OCI-LY7 (cell line): ENCODE data around the gene DAPK2. TPM values are rescaled to one million over a fixed set of nuclear protein-coding genes. Genes with fewer than 3 reads are reported as not detected.

ENCODE experiments used
- BruUV-seq: library from RNA; stranded (reverse); fragments of 400-500 nt; replicated peaks from 2 replicates; lab custom pipeline; 2021; lab: Mats Ljungman, UMichigan
- CTCF ChIA-PET: fragments of 300-600 bp; sonication (Branson Sonifier 250); formaldehyde crosslinking; loops from one replicate; lab custom pipeline; 2022; ENCODE audit warnings: antibody characterized with exemption; ENCODE audit not compliant: unreplicated experiment; lab: Charles Lee
- POLR2A ChIA-PET: fragments of 300-600 bp; sonication (Branson Sonifier 250); formaldehyde crosslinking; loops from one replicate; lab custom pipeline; 2022; ENCODE audit warnings: antibody characterized with exemption; lab: Charles Lee
- DNase-seq: peaks from one replicate; pipeline ENCODE4 v3.0.0-alpha.2; 2015; ENCODE audit warnings: low spot score
- H2AFZ ChIP-seq: fragments of 200-600 bp; sonication (generic), shearing (Covaris generic); 2 replicates; pipeline ENCODE4 v1.6.1; 2014; ENCODE audit warnings: mild to moderate bottlenecking, antibody characterized with exemption, low read length, moderate library complexity
- H3K27ac ChIP-seq: fragments of 200-600 bp; sonication (generic); 2 replicates; pipeline ENCODE4 v1.5.1; 2014; ENCODE audit warnings: mixed run types, low read depth, mild to moderate bottlenecking, moderate library complexity, low read length, inconsistent platforms; ENCODE audit not compliant: poor library complexity, severe bottlenecking
- H3K36me3 ChIP-seq: fragments of 200-600 bp; sonication (generic); 2 replicates; pipeline ENCODE4 v1.6.1; 2014; ENCODE audit warnings: mild to moderate bottlenecking, antibody characterized with exemption, low read length, moderate library complexity, mixed read lengths; ENCODE audit not compliant: insufficient read depth
- H3K4me1 ChIP-seq: fragments of 200-600 bp; sonication (generic); 2 replicates; pipeline ENCODE4 v1.5.1; 2014; ENCODE audit warnings: mild to moderate bottlenecking, low read length; ENCODE audit not compliant: insufficient read depth, poor library complexity, severe bottlenecking
- H3K4me2 ChIP-seq: fragments of 200-600 bp; sonication (generic); 2 replicates; pipeline ENCODE4 v1.6.1; 2014; ENCODE audit warnings: mild to moderate bottlenecking, low read length
- H3K4me3 ChIP-seq: fragments of 200-600 bp; sonication (generic); 2 replicates; pipeline ENCODE4 v1.5.1; 2014; ENCODE audit warnings: mild to moderate bottlenecking, low read depth, low read length; ENCODE audit not compliant: poor library complexity, severe bottlenecking
- H3K79me2 ChIP-seq: fragments of 200-600 bp; sonication (generic); 2 replicates; pipeline ENCODE4 v1.6.1; 2016; ENCODE audit warnings: low read depth, mild to moderate bottlenecking, low read length, moderate library complexity, mixed read lengths; ENCODE audit not compliant: insufficient read depth
- H3K9me2 ChIP-seq: fragments of 200-600 bp; sonication (generic); 2 replicates; pipeline ENCODE4 v1.6.1; 2016; ENCODE audit warnings: mild to moderate bottlenecking, low read length, mixed read lengths; ENCODE audit not compliant: insufficient read depth
- H3K9me3 ChIP-seq: fragments of 200-600 bp; sonication (generic); 2 replicates; pipeline ENCODE4 v1.6.1; 2014; ENCODE audit warnings: mild to moderate bottlenecking, mixed run types, low read length, mixed read lengths
- H4K20me1 ChIP-seq: fragments of 200-600 bp; sonication (generic); 2 replicates; pipeline ENCODE4 v1.6.1; 2014; ENCODE audit warnings: mild to moderate bottlenecking, antibody characterized with exemption, low read length, moderate library complexity, mixed read lengths; ENCODE audit not compliant: insufficient read depth
- EZH2phosphoT487 ChIP-seq: fragments of 200-600 bp; sonication (generic); IDR thresholded peaks from 2 replicates; pipeline ENCODE4 v1.6.1; 2018; ENCODE audit warnings: low read depth, borderline replicate concordance, mild to moderate bottlenecking, mixed run types, antibody characterized with exemption, low read length, moderate library complexity, mixed read lengths
- intact Hi-C: fragments of 100-400 bp; cut with micrococcal nuclease; formaldehyde crosslinking; loops from one replicate; pipeline ENCODE4 v1.10.0; 2022; ENCODE audit not compliant: unreplicated experiment
- total RNA-seq, 2 experiments: library from RNA; depleted of rRNA in 1 of 2; stranded (reverse); fragments of >200 nt in 1 of 2; shearing (Covaris generic) in 1 of 2; gene quantifications; 2 replicates each; pipeline ENCODE4 v1.2.3, GENCODE V29; 2014 to 2022
- TF ChIP-seq, protein P1 (sequence below): fragments of 200-600 bp; sonication (generic); conservative IDR thresholded peaks from 2 replicates; pipeline ENCODE4 v1.5.1; 2014; ENCODE audit warnings: mild to moderate bottlenecking, antibody characterized with exemption, low read length, moderate library complexity, mixed read lengths

DAPK2 gene
- total RNA-seq, 2 experiments from 2014 or later, result 0.36 to 1.2 TPM

GRCh38 chr15:63981596-63982320 lies 64.5 kb downstream of the DAPK2 start:
- no peak for TF ChIP-seq EZH2phosphoT487
- TF ChIP-seq, protein P1, sequence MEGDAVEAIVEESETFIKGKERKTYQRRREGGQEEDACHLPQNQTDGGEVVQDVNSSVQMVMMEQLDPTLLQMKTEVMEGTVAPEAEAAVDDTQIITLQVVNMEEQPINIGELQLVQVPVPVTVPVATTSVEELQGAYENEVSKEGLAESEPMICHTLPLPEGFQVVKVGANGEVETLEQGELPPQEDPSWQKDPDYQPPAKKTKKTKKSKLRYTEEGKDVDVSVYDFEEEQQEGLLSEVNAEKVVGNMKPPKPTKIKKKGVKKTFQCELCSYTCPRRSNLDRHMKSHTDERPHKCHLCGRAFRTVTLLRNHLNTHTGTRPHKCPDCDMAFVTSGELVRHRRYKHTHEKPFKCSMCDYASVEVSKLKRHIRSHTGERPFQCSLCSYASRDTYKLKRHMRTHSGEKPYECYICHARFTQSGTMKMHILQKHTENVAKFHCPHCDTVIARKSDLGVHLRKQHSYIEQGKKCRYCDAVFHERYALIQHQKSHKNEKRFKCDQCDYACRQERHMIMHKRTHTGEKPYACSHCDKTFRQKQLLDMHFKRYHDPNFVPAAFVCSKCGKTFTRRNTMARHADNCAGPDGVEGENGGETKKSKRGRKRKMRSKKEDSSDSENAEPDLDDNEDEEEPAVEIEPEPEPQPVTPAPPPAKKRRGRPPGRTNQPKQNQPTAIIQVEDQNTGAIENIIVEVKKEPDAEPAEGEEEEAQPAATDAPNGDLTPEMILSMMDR, result no peak
- no peaks in the 10 kb centered on the region for H3K36me3 ChIP-seq
- no peak for DNase-seq
- CTCF ChIA-PET, result interaction anchor here (2.0 kb wide), 1 partner anchor 29 kb away, joined by 4 read pairs; no protein-coding TSS in a partner anchor
- intact Hi-C loops, result no loop called here
- POLR2A ChIA-PET, result interaction anchor here (0.6 kb wide), 2 partner anchors 9 to 38 kb away, joined by 3 to 4 read pairs; no protein-coding TSS in a partner anchor
- no peaks in the 10 kb centered on the region for H3K79me2 ChIP-seq
- H3K4me2 ChIP-seq, result peak overlapping the region; percentile 44
- H3K4me3 ChIP-seq, result no peak overlapping the region
- no peak overlapping the region for H3K27ac ChIP-seq
- no peaks in the 10 kb centered on the region for H4K20me1 ChIP-seq
- BruUV-seq, result no TSS peak
- peak overlapping the region; percentile 23; the same call in 1 of the 2 replicates for H2AFZ ChIP-seq
- H3K9me3 ChIP-seq, result no peaks in the 10 kb centered on the region
- peaks cover 29% of the 10 kb centered on the region for H3K4me1 ChIP-seq
- H3K9me2 ChIP-seq, result no peaks in the 10 kb centered on the region

- H3K4me1 ChIP-seq, result peaks cover 21% of the 10 kb centered on the region
- no peak overlapping the region for H3K4me3 ChIP-seq
- ChIA-PET CTCF (no interaction called here), POLR2A (no interaction called here)
- no peak overlapping the region for H2AFZ ChIP-seq
- no peak overlapping the region for H3K27ac ChIP-seq
- H3K36me3 ChIP-seq, result no peaks in the 10 kb centered on the region
- H4K20me1 ChIP-seq, result no peaks in the 10 kb centered on the region
- DNase-seq, result no peak
- no peaks in the 10 kb centered on the region for H3K9me3 ChIP-seq
- BruUV-seq, result no TSS peak
- H3K79me2 ChIP-seq, result no peaks in the 10 kb centered on the region
- intact Hi-C loops, result no loop called here
- H3K4me2 ChIP-seq, result no peak overlapping the region
- H3K9me2 ChIP-seq, result no peaks in the 10 kb centered on the region
- TF ChIP-seq, protein P1, result no peak
- no peak for TF ChIP-seq EZH2phosphoT487
Measured at GRCh38 chr15:63979262-63979793, 67.0 kb downstream of the DAPK2 start.
